Measurements from ENCODE around the gene MTCH1. TPM values are rescaled to one million over a fixed set of nuclear protein-coding genes. Genes with fewer than 3 reads are reported as not detected.

Gene MTCH1
- polyA plus RNA-seq, 2 donors = 58.0 to 107 TPM

- whole genome bisulfite sequencing, 2 donors = 41 to 48% methylated on average over 5 of the region's 5 CpGs
- H3K36me3 ChIP-seq (ENCODE audit: control insufficient read depth in 2 of 2, insufficient read depth in 2 of 2, low read length in 1 of 2) = no peaks in the 10 kb centered on the region
- H3K9me3 ChIP-seq (ENCODE audit: control insufficient read depth in 2 of 2, insufficient read depth in 1 of 2, low read depth in 1 of 2, low read length in 1 of 2) = no peaks in the 10 kb centered on the region
- no peaks in the 10 kb centered on the region for H3K27me3 ChIP-seq (ENCODE audit: control insufficient read depth in 1 of 2, insufficient read depth in 2 of 2, low read length in 2 of 2)
- no peak overlapping the region for H3K4me3 ChIP-seq (ENCODE audit: low read depth in 1 of 2, low read length in 2 of 2)
- peaks cover 0 to 13% of the 10 kb centered on the region in 2 donors for H3K4me1 ChIP-seq (ENCODE audit: control insufficient read depth in 2 of 2, insufficient read depth in 2 of 2, low read length in 1 of 2)
- H3K27ac ChIP-seq (ENCODE audit: low read depth in 2 of 2, low read length in 1 of 2) = peak overlapping the region in 1 of 2 donors; percentile 22
Observed at GRCh38 chr6:37017606-37018197, 31.7 kb upstream of the MTCH1 start.

GRCh38 chr6:37016995-37017394 is 31.0 kb upstream of the MTCH1 start:
- H3K36me3 ChIP-seq (ENCODE audit: control insufficient read depth in 2 of 2, insufficient read depth in 2 of 2, low read length in 1 of 2) = no peaks in the 10 kb centered on the region
- H3K27me3 ChIP-seq (ENCODE audit: control insufficient read depth in 1 of 2, insufficient read depth in 2 of 2, low read length in 2 of 2) = no peaks in the 10 kb centered on the region
- H3K9me3 ChIP-seq (ENCODE audit: control insufficient read depth in 2 of 2, insufficient read depth in 1 of 2, low read depth in 1 of 2, low read length in 1 of 2) = no peaks in the 10 kb centered on the region
- peaks cover 0 to 7% of the 10 kb centered on the region in 2 donors for H3K4me1 ChIP-seq (ENCODE audit: control insufficient read depth in 2 of 2, insufficient read depth in 2 of 2, low read length in 1 of 2)
- H3K4me3 ChIP-seq (ENCODE audit: low read depth in 1 of 2, low read length in 2 of 2) = no peak overlapping the region
- WGBS, 2 donors = 82 to 86% methylated on average over 3 of the region's 3 CpGs
- no peak overlapping the region for H3K27ac ChIP-seq (ENCODE audit: low read depth in 2 of 2, low read length in 1 of 2)

- H3K27me3 ChIP-seq (ENCODE audit: control insufficient read depth in 1 of 2, insufficient read depth in 2 of 2, low read length in 2 of 2) = no peaks in the 10 kb centered on the region
- no peak overlapping the region for H3K4me3 ChIP-seq (ENCODE audit: low read depth in 1 of 2, low read length in 2 of 2)
- H3K27ac ChIP-seq (ENCODE audit: low read depth in 2 of 2, low read length in 1 of 2) = no peak overlapping the region
- H3K36me3 ChIP-seq (ENCODE audit: control insufficient read depth in 2 of 2, insufficient read depth in 2 of 2, low read length in 1 of 2) = no peaks in the 10 kb centered on the region
- H3K4me1 ChIP-seq (ENCODE audit: control insufficient read depth in 2 of 2, insufficient read depth in 2 of 2, low read length in 1 of 2) = peaks cover 0 to 2% of the 10 kb centered on the region in 2 donors
- WGBS, 2 donors = 88 to 93% methylated on average over 9 of the region's 9 CpGs
- no peaks in the 10 kb centered on the region for H3K9me3 ChIP-seq (ENCODE audit: control insufficient read depth in 2 of 2, insufficient read depth in 1 of 2, low read depth in 1 of 2, low read length in 1 of 2)
Observed at GRCh38 chr6:37015532-37015931, 29.5 kb upstream of the MTCH1 start.

- Histone ChIP-seq H3K27ac (ENCODE audit: low read depth in 2 of 2, low read length in 1 of 2) (no peak overlapping the region), H3K27me3 (ENCODE audit: control insufficient read depth in 1 of 2, insufficient read depth in 2 of 2, low read length in 2 of 2) (no peaks in the 10 kb centered on the region), H3K9me3 (ENCODE audit: control insufficient read depth in 2 of 2, insufficient read depth in 1 of 2, low read depth in 1 of 2, low read length in 1 of 2) (no peaks in the 10 kb centered on the region), H3K36me3 (ENCODE audit: control insufficient read depth in 2 of 2, insufficient read depth in 2 of 2, low read length in 1 of 2) (no peaks in the 10 kb centered on the region), H3K4me1 (ENCODE audit: control insufficient read depth in 2 of 2, insufficient read depth in 2 of 2, low read length in 1 of 2) (no peaks in the 10 kb centered on the region), H3K4me3 (ENCODE audit: low read depth in 1 of 2, low read length in 2 of 2) (no peak overlapping the region)
- WGBS, 2 donors = 92 to 95% methylated on average over 12 of the region's 12 CpGs
Observed at GRCh38 chr6:37014667-37015066, 28.7 kb upstream of the MTCH1 start.

GRCh38 chr6:37013516-37014491 is 27.8 kb upstream of the MTCH1 start:
- no peaks in the 10 kb centered on the region for H3K9me3 ChIP-seq (ENCODE audit: control insufficient read depth in 2 of 2, insufficient read depth in 1 of 2, low read depth in 1 of 2, low read length in 1 of 2)
- no peak overlapping the region for H3K4me3 ChIP-seq (ENCODE audit: low read depth in 1 of 2, low read length in 2 of 2)
- 85 to 90% methylated on average over 21 of the region's 21 CpGs for WGBS, 2 donors
- peaks cover 0 to under 1% of the 10 kb centered on the region in 2 donors for H3K4me1 ChIP-seq (ENCODE audit: control insufficient read depth in 2 of 2, insufficient read depth in 2 of 2, low read length in 1 of 2)
- no peaks in the 10 kb centered on the region for H3K36me3 ChIP-seq (ENCODE audit: control insufficient read depth in 2 of 2, insufficient read depth in 2 of 2, low read length in 1 of 2)
- H3K27me3 ChIP-seq (ENCODE audit: control insufficient read depth in 1 of 2, insufficient read depth in 2 of 2, low read length in 2 of 2) = no peaks in the 10 kb centered on the region
- no peak overlapping the region for H3K27ac ChIP-seq (ENCODE audit: low read depth in 2 of 2, low read length in 1 of 2)

GRCh38 chr6:37011656-37012378 is 25.8 kb upstream of the MTCH1 start:
- no peaks in the 10 kb centered on the region for H3K27me3 ChIP-seq (ENCODE audit: control insufficient read depth in 1 of 2, insufficient read depth in 2 of 2, low read length in 2 of 2)

GRCh38 chr6:37010402-37010892 is 24.5 kb upstream of the MTCH1 start:
- Histone ChIP-seq H3K9me3 (ENCODE audit: control insufficient read depth in 2 of 2, insufficient read depth in 1 of 2, low read depth in 1 of 2, low read length in 1 of 2) (no peaks in the 10 kb centered on the region), H3K4me3 (ENCODE audit: low read depth in 1 of 2, low read length in 2 of 2) (no peak overlapping the region), H3K4me1 (ENCODE audit: control insufficient read depth in 2 of 2, insufficient read depth in 2 of 2, low read length in 1 of 2) (peaks cover 0 to 6% of the 10 kb centered on the region in 2 donors), H3K27me3 (ENCODE audit: control insufficient read depth in 1 of 2, insufficient read depth in 2 of 2, low read length in 2 of 2) (no peaks in the 10 kb centered on the region), H3K27ac (ENCODE audit: low read depth in 2 of 2, low read length in 1 of 2) (no peak overlapping the region), H3K36me3 (ENCODE audit: control insufficient read depth in 2 of 2, insufficient read depth in 2 of 2, low read length in 1 of 2) (no peaks in the 10 kb centered on the region)
- WGBS, 2 donors = 90 to 95% methylated on average over 10 of the region's 10 CpGs

More at GRCh38 chr6:37011656-37012378, 25.8 kb upstream of the MTCH1 start:
- H3K36me3 ChIP-seq (ENCODE audit: control insufficient read depth in 2 of 2, insufficient read depth in 2 of 2, low read length in 1 of 2) = no peaks in the 10 kb centered on the region
- peaks cover 0 to 3% of the 10 kb centered on the region in 2 donors for H3K4me1 ChIP-seq (ENCODE audit: control insufficient read depth in 2 of 2, insufficient read depth in 2 of 2, low read length in 1 of 2)
- H3K4me3 ChIP-seq (ENCODE audit: low read depth in 1 of 2, low read length in 2 of 2) = no peak overlapping the region
- H3K27ac ChIP-seq (ENCODE audit: low read depth in 2 of 2, low read length in 1 of 2) = no peak overlapping the region
- 87 to 88% methylated on average over 11 of the region's 11 CpGs for WGBS, 2 donors
- H3K9me3 ChIP-seq (ENCODE audit: control insufficient read depth in 2 of 2, insufficient read depth in 1 of 2, low read depth in 1 of 2, low read length in 1 of 2) = no peaks in the 10 kb centered on the region

- H3K27me3 ChIP-seq (ENCODE audit: control insufficient read depth in 1 of 2, insufficient read depth in 2 of 2, low read length in 2 of 2) = no peaks in the 10 kb centered on the region
- H3K36me3 ChIP-seq (ENCODE audit: control insufficient read depth in 2 of 2, insufficient read depth in 2 of 2, low read length in 1 of 2) = no peaks in the 10 kb centered on the region
- WGBS, 2 donors = 86 to 88% methylated on average over 15 of the region's 15 CpGs
- no peak overlapping the region for H3K4me3 ChIP-seq (ENCODE audit: low read depth in 1 of 2, low read length in 2 of 2)
- peaks cover 0 to 6% of the 10 kb centered on the region in 2 donors for H3K4me1 ChIP-seq (ENCODE audit: control insufficient read depth in 2 of 2, insufficient read depth in 2 of 2, low read length in 1 of 2)
- H3K27ac ChIP-seq (ENCODE audit: low read depth in 2 of 2, low read length in 1 of 2) = no peak overlapping the region
- H3K9me3 ChIP-seq (ENCODE audit: control insufficient read depth in 2 of 2, insufficient read depth in 1 of 2, low read depth in 1 of 2, low read length in 1 of 2) = no peaks in the 10 kb centered on the region
Observed at GRCh38 chr6:37008484-37009465, 22.8 kb upstream of the MTCH1 start.

All from esophagus (tissue), 2 donors.